ENCODE measurements around the gene SEPTIN1.

- TF ChIP-seq POLR2A (IDR thresholded peaks at IDR 0.05; ENCODE audit: low read length) (no peak), GATA1 (IDR thresholded peaks at IDR 0.05; ENCODE audit: low read depth, low read length) (no peak)
Observed at GRCh38 chr16:30369091-30369937, 13.0 kb downstream of the SEPTIN1 start.

Data from erythroblast (primary cell).